Measurements from ENCODE around the gene F8. TPM values are rescaled to one million over a fixed set of nuclear protein-coding genes. Genes with fewer than 3 reads are reported as not detected.
"Not testable (repeated sequence)": the region's sequence is repeated elsewhere in the genome, so short reads cannot be mapped to it uniquely, and the experiment has no call there.

The F8 gene
- total RNA-seq, 1 experiment from 2014 or later: 0.44 TPM

DNA sequence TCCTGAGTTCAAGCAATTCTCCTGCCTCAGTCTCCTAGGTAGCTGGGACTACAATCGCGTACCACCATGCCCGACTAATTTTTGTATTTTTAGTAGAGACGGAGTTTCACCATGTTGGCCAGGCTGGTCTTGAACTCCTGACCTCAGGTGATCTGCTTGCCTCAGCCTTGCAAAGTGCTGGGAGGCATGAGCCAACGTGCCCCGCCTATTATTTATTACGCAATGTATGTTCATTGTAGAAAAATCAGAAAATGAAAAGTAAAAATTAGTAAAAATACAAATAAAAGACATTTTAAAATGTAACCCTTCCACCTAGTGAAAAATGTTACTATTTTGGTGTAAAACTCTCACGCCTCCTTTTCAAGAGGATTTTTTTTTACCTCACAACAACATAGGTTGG lies 122.2 kb downstream of the F8 start:
- DNase-seq (ENCODE audit: low spot score): no peak
- in situ Hi-C loops (cut with HindIII; ENCODE audit: low sequenced_read_pairs): no loop called here

GRCh38 chrX:154892296-154892695 lies 130.2 kb downstream of the F8 start:
- in situ Hi-C loops (cut with HindIII; ENCODE audit: low sequenced_read_pairs): no loop called here
- DNase-seq (ENCODE audit: low spot score): no peak

DNA sequence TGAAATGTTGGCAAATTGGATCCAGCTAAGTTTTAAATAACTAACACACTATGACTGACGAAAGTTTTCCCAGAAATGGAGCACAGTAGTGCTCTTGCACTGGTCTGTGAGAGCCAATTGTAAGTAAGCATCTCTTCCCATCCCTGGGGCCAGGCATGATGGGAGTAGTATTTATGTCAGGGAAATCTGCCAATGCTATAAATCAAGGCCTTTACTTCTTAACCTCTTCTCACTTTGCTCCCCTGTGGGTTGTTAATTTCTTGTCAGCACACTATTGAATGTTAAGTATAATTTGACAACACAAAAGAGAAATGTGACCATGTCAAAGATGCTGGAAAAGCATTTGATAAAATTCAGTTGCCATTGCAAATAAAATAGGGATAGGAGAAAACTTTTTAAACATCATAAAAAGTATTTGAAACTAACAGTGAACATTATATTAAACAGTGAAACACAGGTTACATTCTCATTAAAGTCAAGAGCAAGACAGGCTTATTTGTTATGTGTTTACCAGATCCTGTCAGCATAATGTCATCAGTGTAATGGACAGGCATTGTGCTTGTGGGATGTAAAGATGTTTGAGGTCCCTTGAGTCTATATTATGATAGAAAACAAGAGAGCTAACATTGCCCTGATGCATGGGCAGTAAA lies 131.4 kb downstream of the F8 start:
- DNase-seq (ENCODE audit: low spot score): no peak
- in situ Hi-C loops (cut with HindIII; ENCODE audit: low sequenced_read_pairs): no loop called here

DNA sequence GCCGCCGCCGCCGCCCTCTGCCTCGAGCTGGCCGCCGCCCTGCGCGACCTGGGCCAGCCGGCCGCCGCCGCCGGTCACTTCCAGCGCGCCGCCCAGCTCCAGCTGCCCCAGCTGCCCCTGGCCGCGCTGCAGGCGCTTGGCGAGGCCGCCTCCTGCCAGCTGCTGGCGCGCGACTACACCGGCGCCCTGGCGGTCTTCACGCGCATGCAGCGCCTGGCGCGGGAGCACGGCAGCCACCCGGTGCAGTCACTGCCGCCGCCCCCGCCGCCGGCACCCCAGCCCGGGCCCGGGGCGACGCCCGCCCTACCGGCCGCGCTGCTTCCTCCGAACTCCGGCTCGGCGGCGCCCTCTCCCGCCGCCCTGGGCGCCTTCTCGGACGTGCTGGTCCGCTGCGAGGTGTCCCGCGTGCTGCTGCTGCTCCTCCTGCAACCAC lies 135.7 kb downstream of the F8 start:
- in situ Hi-C loops (cut with HindIII; ENCODE audit: low sequenced_read_pairs); DNase-seq (ENCODE audit: low spot score): not testable (repeated sequence)

DNA sequence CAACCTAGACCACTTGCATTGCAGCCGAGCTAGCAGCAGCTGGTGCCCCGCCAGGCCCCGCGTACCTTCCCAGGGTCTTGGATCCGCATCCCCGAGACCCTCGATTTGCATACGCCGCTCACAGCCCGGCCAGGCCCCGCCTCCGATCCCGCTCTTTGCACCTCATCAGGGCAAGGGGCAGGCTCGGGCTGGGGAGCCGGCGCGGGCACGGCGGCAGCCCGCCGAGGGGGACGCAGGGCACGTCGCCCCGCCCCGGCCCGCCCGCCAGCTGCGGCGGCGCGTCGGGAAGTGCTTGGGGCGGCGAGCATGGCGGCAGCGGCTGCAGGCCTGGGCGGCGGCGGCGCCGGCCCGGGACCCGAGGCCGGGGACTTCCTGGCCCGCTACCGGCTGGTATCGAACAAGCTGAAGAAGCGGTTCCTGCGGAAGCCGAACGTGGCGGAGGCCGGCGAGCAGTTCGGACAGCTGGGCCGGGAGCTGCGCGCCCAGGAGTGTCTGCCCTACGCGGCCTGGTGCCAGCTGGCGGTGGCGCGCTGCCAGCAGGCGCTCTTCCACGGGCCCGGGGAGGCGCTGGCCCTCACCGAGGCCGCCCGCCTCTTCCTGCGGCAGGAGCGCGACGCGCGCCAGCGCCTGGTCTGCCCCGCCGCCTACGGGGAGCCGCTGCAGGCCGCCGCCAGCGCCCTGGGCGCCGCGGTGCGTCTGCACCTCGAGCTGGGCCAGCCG lies 136.3 kb downstream of the F8 start, which contains the start of gene F8A1:
TSS of gene F8A1 (plus strand) at position 287 of the 720 bp plus-strand sequence. CDS start at position 307, 20 bp downstream.
- DNase-seq (ENCODE audit: low spot score); in situ Hi-C loops (cut with HindIII; ENCODE audit: low sequenced_read_pairs): not testable (repeated sequence)

DNA sequence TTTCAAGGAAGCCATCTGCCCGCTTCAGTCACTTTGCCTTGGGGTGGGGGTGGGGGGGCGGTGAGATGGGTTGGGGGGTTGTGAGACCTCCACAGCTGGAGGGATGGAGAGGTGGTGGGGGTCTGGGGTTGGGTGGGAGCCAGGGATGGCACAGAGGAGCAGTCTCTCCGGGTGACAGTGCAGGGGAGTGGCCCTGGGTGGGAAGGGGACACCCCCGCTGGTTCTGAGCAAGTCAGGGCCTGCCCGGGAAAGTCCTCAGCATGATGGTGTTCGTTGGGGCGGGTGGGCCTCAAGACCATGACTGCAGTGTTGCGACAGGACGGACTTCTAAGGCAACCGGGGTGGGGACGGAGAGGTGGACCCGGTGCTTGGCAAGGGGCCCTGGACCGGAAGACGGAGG lies 137.0 kb downstream of the F8 start:
- in situ Hi-C loops (cut with HindIII; ENCODE audit: low sequenced_read_pairs); DNase-seq (ENCODE audit: low spot score): not testable (repeated sequence)

DNA sequence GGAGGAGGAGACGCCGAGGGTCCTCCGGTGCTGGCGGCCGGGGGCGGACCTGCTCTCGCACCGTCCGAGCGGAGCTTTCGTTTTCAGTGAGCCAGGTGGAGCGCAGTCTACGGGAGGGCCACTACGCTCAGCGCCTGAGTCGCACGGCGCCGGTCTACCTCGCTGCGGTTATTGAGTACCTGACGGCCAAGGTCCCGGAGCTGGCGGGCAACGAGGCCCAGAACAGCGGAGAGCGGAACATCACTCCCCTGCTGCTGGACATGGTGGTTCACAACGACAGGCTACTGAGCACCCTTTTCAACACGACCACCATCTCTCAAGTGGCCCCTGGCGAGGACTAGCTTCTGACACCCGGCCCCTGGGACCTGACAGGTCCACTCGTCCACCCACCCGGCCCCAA lies 137.5 kb downstream of the F8 start:
- DNase-seq (ENCODE audit: low spot score); in situ Hi-C loops (cut with HindIII; ENCODE audit: low sequenced_read_pairs): not testable (repeated sequence)

DNA sequence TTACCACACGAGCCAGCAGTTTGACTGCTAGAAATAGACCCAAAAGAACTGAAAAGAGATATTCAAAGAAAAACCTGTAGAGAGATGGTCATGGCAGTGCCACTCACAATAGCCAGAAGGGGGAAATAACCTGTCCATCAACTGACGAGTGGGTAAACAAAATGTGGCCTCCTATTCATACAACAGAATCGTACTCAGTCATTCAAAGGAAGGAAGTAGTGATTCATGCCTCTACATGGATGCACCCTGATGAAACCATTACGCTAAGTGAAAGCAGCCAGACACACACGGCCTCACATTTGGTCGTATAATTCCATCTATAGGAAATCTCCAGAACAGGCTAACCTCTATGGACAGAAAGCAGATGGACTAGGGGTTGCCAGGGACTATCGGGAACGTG lies 138.5 kb downstream of the F8 start:
- in situ Hi-C loops (cut with HindIII; ENCODE audit: low sequenced_read_pairs); DNase-seq (ENCODE audit: low spot score): not testable (repeated sequence)

DNA sequence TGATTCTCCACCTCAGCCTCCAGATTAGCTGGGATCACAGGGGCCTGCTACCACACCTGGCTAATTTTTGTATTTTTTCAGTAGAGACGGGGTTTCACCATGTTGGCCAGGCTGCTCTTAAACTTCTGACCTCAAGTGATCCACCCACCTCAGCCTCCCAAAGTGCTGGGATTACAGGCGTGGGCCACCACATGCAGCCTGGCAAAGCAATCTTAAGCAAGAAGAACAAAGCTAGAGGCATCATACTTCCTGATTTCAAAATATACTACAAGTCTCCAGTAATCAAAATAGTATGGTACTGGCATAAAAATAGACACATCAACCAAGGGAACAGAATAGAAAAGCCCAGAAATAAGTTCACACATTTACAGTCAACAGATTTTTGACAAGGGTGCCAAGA lies 149.2 kb downstream of the F8 start:
- in situ Hi-C loops (cut with HindIII; ENCODE audit: low sequenced_read_pairs): no loop called here
- no peak for DNase-seq (ENCODE audit: low spot score)

DNA sequence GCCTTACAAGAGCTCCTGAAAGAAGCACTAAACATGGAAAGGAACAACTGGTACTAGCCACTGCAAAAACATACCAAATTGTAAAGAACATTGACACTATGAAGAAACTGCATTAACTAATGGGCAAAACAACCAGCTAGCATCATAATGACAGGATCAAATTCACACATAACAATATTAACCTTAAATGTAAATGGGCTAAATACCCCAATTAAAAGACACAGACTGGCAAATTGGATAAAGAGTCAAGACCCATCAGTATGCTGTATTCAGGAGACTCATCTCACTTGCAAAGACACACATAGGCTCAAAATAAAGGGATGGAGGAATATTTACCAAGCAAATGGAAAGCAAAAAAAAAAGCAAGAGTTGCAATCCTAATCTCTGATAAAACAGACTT lies 154.0 kb downstream of the F8 start:
- DNase-seq (ENCODE audit: low spot score); in situ Hi-C loops (cut with HindIII; ENCODE audit: low sequenced_read_pairs): not testable (repeated sequence)

DNA sequence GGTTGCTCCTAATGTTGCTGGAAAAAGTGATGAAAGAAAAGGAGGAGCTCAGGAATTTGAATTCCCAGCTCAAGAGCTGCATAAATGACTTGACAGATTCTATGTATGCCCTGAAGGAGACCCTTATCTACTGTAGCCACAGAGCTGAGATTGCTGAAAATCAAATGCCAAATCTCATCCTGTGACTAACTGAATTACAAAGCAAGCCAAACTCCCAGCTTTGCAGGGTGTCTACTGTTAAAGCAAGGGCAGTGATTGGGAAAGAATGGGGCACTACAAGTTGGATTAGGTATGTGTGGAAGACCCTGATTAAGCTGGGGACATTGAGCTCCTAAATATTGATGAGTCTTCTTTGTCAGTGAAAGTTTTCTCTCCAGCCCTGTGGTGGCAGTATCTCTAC lies 167.3 kb downstream of the F8 start:
- no peak for DNase-seq (ENCODE audit: low spot score)
- in situ Hi-C loops (cut with HindIII; ENCODE audit: low sequenced_read_pairs): no loop called here

DNA sequence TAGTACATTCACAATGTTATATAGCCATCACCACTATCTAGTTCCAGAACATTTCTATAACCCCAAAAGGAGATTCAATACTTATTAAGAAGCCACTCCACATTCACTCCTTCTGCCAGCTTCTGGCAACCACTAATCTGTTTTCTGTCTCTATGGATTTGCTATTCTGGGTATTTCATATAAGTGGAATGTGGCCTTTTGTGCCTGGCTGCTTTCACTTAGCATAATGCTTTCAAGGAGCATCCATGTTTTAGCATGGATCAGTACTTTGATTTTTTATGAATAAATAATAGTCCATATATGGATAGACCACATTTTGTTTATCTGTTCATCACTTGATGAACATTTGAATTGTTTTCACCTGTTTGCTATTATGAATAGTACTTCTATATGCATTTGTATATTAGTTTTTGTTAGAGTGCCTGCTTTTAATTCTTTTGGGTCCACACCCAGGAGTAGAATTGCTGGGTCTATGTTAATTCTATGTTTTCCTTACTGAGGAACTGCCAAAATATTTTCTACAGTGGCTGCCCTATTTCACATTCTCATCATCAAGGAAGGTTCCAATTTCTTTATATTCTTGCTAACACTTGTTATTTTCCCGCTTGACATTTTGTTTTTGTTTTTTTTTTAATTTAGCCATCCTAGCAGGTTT lies 171.4 kb downstream of the F8 start:
- in situ Hi-C loops (cut with HindIII; ENCODE audit: low sequenced_read_pairs): no loop called here
- DNase-seq (ENCODE audit: low spot score): no peak

DNA sequence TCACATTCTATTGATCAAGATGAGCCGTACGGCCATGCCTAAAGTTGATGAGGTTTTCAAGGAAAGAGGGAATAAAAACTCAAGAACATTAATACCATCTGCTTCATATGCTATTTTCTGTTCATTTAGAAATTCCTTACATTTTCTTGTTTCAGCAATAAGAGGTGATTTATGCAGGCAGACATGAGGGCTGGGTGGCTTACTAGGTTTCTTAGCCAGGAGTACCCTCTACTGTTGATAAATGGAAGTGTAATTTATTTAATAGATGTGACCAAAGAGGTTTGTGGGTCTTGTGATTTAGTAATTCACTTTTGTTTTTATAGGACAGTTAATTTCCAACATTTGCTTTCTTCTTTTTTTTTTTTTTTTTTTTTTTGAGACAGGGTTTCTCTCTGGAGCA lies 181.7 kb downstream of the F8 start:
- DNase-seq (ENCODE audit: low spot score): peak; percentile 13
- in situ Hi-C loops (cut with HindIII; ENCODE audit: low sequenced_read_pairs): no loop called here

DNA sequence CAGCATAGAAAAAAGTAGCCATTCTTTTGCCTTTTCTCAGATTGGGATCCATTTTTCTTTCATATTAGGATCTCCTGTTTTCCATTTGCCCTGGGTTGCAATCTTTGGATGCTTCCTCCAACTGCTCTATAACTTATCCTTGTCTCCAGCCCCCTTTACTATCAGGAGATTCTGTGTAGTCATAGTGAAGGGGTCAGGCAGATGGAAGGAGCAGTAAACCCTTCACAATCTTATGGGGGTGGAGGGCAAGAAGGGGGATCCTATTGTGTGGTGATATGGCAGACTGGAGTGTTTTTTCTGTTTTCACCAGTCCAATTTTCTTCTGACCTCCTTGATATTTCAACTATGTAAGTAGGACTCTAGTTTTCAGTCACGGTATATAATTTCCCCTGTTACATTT lies 186.4 kb downstream of the F8 start:
- no peak for DNase-seq (ENCODE audit: low spot score)
- in situ Hi-C loops (cut with HindIII; ENCODE audit: low sequenced_read_pairs): no loop called here

DNA sequence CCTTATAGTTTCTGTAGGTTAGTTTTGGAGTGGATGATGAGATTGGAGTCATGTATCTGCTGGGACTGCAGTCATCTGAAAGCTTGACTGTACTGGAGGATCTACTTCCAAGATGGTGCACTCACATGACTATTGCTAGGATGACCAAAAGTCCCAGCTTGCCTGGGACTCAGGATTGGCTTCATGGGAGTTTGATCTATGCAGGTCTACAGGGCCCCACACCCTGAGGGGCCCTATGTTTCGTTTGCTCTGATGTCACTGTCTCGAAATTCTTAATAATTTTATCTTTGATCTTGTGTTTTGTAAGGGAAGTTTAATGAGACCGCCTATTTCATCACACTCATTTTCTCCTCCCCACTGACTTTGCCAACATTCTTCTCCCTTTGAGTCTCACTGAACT lies 188.0 kb downstream of the F8 start, which contains the start of gene SMIM9:
TSS of gene SMIM9 (minus strand) at position 101 of the 400 bp plus-strand sequence. CDS start 3,806 bp downstream, outside the sequence.
- DNase-seq (ENCODE audit: low spot score): no peak
- in situ Hi-C loops (cut with HindIII; ENCODE audit: low sequenced_read_pairs): no loop called here

GRCh38 chrX:154833746-154834274 lies 188.7 kb downstream of the F8 start:
- in situ Hi-C loops (cut with HindIII; ENCODE audit: low sequenced_read_pairs): no loop called here
- DNase-seq (ENCODE audit: low spot score): no peak

DNA sequence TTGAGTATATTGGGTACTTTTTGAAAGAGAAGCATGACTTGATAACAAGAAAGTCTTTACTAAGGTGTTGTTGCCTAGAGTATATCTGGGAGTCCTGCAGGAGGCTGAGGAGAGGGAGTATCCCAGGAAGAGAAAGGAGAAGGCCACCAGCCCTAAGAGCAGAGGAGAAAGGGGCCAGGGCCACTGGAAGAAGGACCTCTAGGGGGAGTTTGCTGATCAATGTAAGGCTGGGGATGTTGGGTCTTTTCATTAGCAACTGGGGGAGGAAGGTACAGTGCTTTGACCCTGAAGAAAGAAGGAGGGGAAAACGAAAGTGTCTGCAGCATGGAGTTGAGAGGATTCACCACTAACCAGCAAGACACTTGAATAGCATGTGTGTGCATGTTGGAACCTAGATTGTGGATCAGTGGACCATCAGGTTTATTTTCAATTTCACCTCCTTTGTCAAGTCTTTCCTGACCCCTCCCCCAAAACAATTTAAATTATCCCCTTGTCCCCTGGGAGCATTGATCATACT lies 192.5 kb downstream of the F8 start:
- DNase-seq (ENCODE audit: low spot score): no peak
- in situ Hi-C loops (cut with HindIII; ENCODE audit: low sequenced_read_pairs): no loop called here

DNA sequence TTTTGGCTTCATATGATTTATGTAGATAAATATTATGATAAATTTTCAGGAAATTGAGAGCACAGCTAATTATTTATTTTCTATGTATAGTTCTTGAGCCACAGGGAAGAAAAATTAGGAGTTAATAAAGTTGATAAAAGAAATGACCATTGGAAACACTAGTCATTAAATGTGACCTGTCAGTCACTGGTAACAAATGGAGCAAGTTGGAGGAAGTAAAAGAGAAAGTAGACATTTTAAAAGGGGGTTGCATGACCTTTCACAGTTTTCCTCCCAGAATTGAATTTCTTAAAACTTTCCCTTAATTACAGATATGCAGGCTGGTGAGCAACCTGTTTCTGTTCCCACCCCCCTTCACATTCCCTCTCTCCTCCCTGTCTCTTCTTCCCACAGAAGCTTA lies 193.4 kb downstream of the F8 start:
- no peak for DNase-seq (ENCODE audit: low spot score)
- in situ Hi-C loops (cut with HindIII; ENCODE audit: low sequenced_read_pairs): no loop called here

GRCh38 chrX:154828016-154828408 lies 194.5 kb downstream of the F8 start:
- DNase-seq (ENCODE audit: low spot score): no peak
- in situ Hi-C loops (cut with HindIII; ENCODE audit: low sequenced_read_pairs): no loop called here

Measured in G401 (cell line).